DND-41 (cell line): ENCODE data around the gene CEP41.

Source experiments
- EZH2 ChIP-seq: IDR thresholded peaks from 3 replicates; pipeline ENCODE4 v1.6.1; 2012; ENCODE audit warnings: borderline replicate concordance, low read depth, mild to moderate bottlenecking, moderate library complexity, low read length, inconsistent platforms; ENCODE audit not compliant: severe bottlenecking
- TF ChIP-seq, protein P1 (sequence below): IDR thresholded peaks from 2 replicates; pipeline ENCODE4 v1.5.1; 2012; ENCODE audit warnings: borderline replicate concordance, low read length, moderate library complexity, mild to moderate bottlenecking; ENCODE audit not compliant: poor library complexity, severe bottlenecking; ENCODE audit errors: extremely low read depth

DNA sequence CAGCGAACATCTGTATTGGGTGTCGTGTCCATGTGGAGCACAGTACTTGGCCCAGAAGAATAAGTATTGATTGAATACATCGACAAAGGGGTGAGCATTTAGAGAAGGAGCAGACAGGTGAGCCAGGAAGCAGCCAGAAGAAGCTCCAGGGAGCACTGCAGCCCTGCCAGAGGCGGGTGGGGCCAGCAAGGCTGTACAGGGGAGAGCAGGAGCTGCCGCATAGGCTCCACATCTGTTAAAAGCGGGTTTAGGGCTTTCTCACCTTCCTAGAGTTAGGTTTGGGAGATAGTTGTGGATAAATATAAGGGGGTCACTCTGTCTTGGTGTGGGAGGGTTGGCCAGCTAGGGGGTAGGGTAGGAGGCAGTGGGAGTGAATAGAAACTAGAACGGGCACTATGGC lies 61.8 kb downstream of the CEP41 start:
- TF ChIP-seq, protein P1, sequence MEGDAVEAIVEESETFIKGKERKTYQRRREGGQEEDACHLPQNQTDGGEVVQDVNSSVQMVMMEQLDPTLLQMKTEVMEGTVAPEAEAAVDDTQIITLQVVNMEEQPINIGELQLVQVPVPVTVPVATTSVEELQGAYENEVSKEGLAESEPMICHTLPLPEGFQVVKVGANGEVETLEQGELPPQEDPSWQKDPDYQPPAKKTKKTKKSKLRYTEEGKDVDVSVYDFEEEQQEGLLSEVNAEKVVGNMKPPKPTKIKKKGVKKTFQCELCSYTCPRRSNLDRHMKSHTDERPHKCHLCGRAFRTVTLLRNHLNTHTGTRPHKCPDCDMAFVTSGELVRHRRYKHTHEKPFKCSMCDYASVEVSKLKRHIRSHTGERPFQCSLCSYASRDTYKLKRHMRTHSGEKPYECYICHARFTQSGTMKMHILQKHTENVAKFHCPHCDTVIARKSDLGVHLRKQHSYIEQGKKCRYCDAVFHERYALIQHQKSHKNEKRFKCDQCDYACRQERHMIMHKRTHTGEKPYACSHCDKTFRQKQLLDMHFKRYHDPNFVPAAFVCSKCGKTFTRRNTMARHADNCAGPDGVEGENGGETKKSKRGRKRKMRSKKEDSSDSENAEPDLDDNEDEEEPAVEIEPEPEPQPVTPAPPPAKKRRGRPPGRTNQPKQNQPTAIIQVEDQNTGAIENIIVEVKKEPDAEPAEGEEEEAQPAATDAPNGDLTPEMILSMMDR, result no peak
- TF ChIP-seq EZH2, result no peak
